Fibroblast of gingiva (primary cell): ENCODE data around the gene ABCC1.
A peak's percentile ranks its signal among the peaks of the same experiment; 100 is the strongest.
"Not testable (repeated sequence)": the region's sequence is repeated elsewhere in the genome, so short reads cannot be mapped to it uniquely, and the experiment has no call there.

ENCODE experiments used
- DNase-seq: peaks from one replicate; pipeline ENCODE4 v3.0.0-alpha.2; 2011; ENCODE audit warnings: low read depth

Gene ABCC1

DNA sequence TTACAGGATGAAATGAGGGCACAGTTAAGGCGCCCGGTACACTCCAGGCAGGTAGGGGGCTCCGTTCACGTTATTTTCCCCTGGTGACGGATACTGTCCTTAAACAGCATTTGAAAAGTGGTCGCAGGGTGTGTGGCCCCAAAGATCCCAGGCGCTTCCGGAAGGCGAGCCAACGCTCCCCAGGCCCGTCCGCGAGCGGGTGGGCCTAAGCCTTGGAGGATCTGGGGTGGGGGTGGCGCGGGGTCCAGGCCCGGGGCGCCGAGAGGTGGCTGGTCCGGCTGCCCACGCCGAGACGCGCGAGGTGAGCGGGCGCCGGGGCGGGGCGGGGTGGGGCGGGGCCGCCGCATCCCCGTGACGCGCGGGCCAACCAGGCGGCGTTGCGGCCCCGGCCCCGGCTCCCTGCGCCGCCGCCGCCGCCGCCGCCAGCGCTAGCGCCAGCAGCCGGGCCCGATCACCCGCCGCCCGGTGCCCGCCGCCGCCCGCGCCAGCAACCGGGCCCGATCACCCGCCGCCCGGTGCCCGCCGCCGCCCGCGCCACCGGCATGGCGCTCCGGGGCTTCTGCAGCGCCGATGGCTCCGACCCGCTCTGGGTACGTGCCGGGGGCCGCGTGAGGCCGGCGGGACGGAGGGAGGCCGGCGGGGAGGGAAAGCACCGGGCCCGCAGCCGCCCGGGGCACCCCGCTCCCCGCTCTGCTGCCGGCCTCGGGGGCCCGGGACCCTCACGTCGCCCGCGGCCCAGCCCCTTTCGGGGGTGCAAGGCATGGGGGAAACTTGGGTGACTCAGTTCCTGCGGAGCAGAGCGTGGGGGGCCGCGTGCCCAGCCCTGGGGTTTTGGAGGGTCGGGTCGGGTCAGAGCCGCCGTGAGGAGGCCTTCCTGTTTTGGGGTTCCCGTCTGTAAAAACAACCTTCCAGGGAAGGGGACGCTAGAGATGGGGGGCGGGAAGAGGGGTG is at the start of gene ABCC1:
Gene ABCC1, plus strand, starts transcription at position 407 of the 951 bp plus-strand sequence. Its CDS starts 136 bp downstream, at position 543.
- DNase-seq = peak; percentile 27

DNA sequence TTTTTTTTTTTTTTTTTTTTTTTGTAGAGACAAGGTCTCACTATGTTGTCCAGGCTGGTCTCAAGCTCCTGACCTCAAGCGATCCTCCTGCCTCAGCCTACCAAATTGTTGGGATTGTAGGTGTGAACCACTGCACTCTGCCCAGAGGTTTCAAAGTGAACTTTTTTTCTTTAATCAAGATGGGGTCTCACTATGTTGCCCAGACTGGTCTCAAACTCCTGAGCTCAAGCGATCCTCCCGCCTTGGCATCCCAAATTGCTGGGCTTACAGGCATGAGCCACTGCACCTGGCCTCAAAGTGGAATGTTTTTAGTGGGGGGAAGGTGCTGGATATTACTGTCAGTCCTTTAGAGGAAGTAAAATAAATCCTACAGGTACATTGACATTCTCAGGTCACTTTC is 49.1 kb upstream of the ABCC1 start:
- no peak for DNase-seq

DNA sequence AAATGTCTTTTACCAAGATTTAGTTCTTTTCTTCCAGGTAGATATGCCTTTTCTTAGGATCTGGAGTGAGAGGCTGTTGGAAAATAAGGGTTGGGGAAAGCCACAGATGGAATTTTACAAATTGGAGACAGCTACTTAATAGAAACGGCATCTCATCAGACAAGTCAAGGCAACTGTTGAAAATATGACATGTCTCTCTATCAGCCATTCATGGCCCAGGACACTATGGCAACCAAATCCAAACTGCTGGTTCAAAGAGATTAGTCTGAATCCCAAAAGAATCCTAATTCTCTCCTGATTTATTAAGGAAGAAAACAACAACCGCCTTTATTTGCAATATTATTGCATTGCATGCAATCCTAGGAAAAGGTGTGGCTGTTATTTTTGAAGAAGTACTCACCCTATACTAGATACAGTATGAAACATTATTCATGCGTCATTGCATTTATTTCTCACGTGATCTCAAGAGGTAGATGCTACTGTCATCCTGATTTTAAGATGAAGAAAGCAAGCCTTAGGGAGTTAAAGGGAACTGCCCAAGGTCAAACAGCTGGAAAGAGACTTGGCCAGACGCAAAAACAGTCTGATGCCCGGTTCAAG is 48.4 kb upstream of the ABCC1 start:
- DNase-seq = no peak

DNA sequence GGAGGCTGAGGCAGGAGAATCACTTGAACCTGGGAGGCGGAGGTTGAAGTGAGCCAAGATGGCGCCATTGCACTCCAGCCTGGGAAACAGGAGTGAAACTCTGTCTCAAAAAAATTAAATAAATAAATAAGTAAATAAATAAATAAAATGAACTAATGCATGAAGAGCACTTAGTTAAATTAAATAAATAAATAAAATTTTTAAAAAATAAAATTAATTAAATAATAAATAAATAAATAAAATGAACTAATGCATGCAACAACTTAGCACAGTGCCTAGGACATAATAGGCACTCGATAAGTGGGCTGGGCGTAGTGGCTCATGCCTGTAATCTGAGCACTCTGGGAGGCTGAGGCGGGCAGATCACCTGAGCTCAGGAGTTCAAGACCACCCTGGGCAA is 45.5 kb upstream of the ABCC1 start:
- DNase-seq = no peak

DNA sequence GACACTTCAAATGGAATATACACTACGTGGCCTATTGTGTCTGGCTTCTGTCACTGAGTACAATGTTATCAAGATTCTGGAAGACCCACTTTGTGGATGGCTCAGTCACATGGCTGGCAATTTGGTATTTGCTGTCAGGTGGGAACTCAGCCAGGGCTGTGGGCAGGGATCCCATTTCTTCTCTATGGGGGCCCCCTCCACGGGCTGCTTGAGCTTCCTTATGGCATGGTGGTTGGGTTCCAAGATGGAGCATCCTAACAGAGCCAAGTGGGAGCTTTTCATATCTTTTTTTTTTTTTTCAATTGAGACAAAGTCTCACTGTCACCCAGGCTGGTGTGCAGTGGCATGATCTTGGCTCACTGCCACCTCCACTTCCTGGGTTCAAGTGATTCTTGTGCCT is 43.0 kb upstream of the ABCC1 start:
- DNase-seq = no peak

DNA sequence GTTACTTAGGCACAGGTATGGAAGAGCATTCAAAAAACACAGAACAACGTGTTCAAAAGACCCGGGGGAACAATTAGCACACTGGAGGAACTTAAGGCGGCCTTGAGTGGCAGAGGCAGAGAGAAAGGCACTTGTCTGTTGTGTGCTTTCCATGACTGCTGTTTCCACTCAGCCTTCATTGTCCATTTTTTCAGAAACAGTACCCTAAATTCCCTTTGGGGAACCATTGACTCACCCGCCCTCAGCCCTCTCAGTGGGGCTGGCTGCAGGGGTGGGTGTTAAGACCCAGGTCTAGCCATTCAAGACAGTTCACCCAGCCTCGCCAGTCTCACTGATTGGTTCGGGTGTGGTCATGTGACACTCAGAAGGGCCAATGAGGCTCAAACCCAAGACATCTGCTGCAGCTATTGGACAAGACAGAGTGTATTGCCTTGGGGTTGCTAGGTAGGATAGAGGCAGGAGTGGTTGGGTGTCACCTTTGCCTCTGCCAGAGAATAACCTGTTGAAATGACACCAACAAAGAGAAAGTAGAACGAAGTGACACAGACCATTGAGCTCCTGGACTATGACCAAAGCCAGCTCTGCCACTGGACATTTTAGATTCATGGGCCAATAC is 41.4 kb upstream of the ABCC1 start:
- no peak for DNase-seq

DNA sequence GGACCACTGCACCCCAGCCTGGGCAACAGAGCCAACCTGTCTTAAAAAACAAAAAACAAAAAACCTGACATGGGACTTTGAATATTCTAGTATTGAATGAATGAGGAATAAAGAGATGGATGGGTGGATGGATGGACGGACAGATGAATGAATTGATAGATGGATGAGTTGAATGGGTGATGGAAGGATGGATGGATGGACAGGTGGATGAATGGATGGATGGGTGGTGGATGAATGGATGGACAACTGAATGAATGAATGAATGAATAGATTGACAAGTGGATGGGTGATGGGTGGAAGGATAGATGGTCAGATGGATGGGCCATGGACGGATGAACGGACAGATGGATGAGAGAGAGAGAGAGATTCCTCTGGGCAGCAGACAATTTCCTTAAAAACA is 38.2 kb upstream of the ABCC1 start:
- DNase-seq = no peak

DNA sequence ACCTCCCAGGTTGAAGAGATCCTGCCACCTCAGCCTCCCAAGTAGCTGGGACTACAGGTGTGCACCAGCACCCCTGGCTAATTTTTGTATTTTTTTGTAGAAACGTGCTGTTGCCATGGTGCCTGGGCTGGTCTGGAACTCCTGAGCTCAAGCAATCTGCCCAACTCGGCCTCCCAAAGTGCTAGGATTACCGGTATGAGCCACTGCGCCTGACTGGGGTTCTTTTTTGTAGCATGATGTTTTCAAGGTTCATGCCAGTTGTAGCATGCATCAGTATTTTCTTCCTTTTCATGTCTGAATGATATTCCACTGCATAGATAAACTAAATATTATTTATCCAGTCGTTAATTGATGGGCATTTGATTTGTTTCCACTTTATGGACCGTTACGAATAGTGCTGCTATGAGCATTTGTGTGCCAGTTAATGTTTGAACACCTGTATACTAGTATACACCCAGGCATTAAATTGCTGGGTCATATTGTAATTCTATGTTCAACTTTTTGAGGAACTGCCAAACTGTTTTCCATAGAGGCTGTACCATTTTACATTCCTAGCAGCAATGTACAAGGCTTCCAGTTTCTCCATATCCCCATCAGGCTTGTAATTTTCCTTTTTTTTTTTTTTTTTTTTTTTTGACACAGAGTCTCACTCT is 36.2 kb upstream of the ABCC1 start:
- no peak for DNase-seq

DNA sequence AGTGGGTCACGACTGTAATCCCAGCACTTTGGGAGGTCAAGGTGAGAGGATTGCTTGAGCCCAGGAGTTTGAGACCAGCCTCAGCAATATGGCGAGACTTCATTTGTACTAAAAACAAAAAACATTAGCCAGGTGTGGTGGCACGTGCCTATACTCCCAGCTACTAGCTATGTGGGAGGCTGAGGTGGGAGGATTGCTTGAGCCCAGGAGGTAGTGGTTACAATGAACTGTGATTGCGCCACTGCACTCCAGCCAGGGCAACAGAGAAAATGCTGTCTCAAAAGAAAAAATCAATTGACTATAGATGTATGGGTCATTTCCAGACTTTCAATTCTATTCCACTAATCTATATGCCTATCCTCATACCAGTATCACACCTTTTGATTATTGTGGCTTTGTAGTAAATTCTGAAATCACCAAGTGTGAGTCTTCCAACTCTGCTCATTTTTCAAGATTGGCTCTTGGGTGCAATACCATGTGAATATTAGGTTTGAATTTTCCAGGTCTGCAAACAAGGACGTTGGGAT is 33.8 kb upstream of the ABCC1 start:
- no peak for DNase-seq

DNA sequence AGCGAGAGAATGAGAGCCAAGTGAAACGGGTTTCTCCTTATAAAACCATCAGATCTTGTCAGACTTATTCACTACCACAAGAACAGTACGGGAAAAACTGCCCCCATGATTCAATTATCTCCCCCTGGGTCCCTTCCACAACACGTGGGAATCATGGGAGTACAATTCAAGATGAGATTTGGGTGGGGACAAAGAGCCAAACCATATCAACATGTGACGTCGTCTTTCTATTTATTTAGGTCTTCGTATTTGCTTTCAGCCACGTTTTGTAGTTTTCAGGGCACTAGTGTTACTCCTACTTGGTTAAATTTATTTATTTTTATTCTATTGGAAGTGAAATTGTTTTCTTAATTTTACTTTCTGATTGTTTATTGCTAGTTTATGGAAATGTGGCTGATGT is 33.1 kb upstream of the ABCC1 start:
- no peak for DNase-seq

DNA sequence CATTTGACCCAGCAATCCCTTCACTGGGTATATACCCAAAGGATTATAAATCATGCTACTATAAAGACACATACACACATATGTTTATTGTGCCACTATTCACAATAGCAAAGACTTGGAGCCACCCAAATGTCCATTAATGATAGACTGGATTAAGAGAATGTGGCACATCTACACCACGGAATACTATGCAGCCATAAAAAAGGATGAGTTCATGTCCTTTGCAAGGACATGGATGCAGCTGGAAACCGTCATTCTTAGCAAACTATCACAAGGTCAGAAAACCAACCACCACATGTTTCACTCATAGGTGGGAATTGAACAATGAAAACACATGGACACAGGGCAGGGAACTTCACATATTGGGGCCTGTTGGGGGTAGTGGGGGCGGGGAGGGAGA is 31.1 kb upstream of the ABCC1 start:
- DNase-seq = not testable (repeated sequence)

DNA sequence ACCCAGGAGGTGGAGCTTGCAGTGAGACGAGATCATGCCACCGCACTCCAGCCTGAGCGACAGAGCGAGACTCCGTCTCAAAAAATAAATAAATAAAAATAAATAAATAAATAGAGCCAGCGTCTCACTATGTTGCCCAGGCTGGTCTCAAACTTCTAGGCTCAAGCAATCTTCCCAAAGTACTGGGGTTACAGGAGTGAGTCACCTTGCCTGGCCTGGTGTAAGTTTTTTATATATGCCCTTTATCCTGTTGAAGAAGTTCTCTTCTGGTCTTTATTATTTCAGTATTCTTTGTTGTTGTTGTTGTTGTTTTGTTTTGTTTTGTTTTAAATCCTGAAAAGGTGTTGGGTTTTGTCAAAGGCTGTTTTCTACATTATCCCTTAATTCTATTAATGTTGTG is 30.1 kb upstream of the ABCC1 start:
- no peak for DNase-seq

DNA sequence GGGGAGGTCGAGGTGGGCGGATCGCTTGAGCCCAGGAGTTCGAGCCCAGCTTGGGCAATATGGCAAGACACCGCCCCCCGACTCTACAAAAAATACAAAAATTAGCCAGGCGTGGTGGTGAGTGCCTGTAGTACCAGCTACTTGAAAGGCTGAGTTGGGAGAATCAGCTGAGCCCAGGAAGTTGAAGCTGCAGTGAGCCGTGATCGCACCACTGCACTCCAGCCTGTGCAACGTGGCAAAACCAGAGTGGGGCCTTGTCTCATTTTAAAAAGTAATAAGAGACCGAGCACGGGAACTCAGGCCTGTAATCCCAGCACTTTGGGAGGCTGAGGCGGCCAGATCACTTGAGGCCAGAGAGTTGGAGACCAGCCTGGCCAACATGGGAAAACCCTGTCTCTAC is 24.4 kb upstream of the ABCC1 start:
- DNase-seq = no peak

DNA sequence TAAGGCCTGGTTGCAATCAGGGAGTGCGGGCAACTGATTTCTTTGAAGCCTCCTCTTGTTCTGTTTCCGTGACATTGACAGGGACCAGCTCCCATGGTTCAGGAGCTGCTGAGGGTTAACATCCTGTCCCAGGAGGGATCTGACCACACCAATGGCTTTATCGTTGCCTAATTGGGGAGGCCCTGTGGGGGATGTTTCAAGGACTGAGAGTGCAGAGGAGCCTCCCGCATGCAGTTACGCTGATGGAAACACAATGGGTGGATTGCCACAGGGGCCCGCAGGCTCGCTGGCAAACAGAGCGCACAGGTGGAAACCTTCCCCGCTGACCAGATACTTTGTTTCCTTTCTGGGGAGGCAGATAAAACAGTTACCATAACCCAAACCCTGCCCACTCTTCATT is 23.8 kb upstream of the ABCC1 start:
- no peak for DNase-seq

DNA sequence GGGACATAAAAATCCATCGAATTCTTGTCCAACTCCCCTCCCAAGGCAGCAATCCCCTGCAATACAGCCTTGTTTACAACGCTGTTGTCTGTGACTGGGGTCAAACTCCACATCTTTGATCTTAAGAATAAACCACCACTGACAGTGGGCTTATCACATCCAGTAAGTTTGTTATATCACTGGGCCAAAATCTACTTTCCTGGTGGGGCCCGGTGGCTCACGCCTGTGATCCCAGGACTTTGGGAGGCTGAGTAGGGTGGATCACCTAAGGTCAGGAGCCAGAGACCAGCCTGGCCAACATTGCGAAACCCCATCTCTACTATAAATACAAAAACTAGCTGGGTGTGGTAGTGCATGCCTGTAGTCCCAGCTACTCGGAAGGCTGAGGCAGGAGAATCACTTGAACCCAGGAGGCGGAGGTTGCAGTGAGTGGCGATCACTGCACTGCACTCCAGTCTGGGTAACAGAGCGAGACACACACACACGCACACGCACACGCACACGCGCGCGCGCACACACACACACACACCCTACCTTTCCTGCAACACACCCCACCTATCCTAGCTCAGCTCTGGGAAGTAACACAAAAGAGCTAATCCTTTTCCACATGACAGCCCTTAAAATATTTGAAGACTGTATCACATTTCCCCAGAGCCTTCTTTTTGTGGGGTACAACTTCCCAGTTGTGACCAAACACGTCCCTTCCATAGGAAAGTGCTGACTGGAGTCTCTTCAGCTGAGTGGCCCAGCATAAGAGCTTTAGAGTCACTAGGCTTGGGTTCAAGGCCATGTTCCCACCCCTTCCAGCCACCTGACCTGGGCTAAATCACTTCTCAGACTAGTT is 20.9 kb upstream of the ABCC1 start:
- no peak for DNase-seq

DNA sequence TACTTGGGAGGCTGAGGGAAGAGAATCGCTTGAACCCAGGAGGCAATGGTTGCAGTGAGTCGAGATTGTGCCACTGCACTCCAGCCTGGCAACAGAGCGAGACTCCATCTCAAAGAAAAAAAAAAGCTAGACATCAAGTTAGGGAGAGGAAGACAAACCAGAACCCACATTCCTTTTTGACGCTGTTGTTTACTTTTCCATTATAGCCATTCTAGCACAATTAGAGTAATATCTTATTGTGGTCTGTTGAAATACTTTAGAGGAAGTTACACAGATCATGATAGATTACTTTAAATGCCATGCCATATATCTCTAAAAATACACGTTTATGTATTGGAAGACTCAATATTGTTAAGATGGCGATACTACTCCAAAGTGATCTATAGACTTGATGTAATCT is 16.5 kb upstream of the ABCC1 start:
- no peak for DNase-seq

DNA sequence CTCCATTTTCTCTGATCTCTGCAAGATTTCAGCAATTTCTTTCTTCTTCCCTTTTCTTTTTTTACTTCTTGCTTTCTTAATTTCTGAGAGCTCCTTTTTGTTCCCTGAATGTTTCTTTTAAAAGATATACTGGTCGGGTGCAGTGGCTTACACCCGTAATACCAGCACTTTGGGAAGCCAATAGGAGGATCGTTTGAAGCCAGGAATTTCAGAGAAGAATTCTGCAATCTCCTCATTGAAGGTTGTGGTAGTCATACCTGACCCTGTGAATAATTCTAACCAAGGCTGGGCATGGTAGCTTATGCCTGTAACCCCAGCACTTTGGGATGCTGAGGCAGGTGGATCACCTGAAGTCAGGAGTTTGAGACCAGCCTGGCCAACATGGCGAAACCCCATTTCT is 15.6 kb upstream of the ABCC1 start:
- DNase-seq = no peak

DNA sequence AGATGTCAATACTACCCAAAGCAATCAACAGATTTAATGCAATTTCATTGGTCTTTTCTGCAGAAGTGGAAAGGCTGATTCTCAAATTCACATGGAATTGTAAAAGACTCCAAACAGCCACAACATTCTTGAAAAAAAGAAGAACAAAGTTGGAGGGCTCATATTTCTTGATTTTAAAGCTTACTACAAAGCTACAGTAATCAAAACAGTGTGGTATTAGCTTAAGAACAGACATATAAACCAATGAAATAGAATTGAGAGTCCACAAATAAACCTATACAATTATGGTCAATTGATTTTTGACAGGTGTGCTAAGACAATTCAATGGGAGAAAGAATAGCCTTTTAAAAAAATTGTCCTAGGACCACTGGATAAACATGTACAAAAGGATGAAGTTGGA is 14.4 kb upstream of the ABCC1 start:
- no peak for DNase-seq

DNA sequence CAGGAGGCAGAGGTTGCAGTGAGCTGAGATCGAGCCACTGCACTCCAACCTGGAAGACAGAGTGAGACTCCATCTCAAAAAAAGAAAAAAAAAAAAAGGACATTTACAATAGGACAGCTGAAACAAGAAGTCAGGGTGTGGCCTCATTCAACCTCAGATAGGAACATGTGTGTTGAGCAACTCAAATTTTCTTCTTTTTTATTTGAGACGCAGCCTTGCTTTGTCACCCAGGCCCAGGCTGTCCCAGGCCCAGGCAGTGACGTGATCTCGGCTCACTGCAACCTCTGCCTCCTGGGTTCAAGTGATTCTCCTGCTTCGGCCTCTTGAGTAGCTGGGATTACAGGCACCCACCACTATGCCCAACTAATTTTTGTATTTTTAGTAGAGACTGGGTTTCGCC is 12.6 kb upstream of the ABCC1 start:
- DNase-seq = not testable (repeated sequence)

DNA sequence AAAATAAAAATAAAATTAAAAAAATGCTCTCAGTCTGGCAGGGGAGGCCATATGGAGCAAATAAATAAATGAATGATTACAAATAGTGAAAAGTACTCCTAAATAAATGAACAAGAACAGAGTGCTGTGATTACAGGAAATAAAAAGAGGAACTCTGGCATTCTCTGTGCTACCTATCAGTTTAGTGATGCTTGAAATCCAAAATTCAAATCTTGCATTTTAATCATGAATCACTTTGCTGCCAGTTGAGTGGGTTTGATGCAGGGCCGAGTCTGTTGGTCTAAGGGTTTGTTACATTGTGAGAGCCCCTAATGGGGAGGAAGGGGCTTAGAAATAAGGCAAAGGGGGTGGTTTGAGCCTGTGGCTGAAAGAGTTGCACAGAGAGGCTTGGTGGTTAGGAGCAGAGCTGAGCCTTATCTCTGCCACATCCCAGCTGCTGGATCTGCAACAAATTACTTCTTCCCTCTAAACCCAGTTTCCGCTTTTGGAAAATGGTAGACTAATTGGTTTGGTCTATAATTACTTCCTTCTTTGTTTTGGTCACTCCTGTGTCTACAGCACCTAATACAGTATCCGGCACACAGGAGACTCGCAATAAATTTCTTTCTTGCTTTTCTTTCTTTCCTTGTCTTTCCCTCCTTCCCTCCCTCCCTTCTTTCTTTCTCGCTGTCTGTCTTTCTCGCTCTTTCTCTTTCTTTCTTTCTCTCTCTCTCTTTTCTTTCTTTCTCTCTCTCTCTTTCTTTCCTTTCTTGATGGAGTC is 6.3 kb upstream of the ABCC1 start:
- no peak for DNase-seq
